Aorta (tissue), 4 donors: ENCODE measurements around the gene ZBTB40. TPM values are rescaled to one million over a fixed set of nuclear protein-coding genes. Genes with fewer than 3 reads are reported as not detected.

Experiments
- polyA plus RNA-seq, 2 donors: library from polyadenylated mRNA; stranded (reverse); fragments of 200-250 nt; gene quantifications; one replicate each; pipeline ENCODE4 v1.2.3, GENCODE V29; 2013
- total RNA-seq, 2 donors: library from RNA; stranded (reverse); fragmentation: NEBNext Ultra II Directional; extraction: Animal tissue kit (Norgen Biotek cat#: 25700); gene quantifications; one replicate each; pipeline ENCODE4 v1.2.1, GENCODE V29; 2021
- donor health status: healthy with polysubstance abuse.
- donor health status: Bipolar disorder and iron deficiency.
- donor health status: DM: no; HTN: no; CAD: no.
- donor health status: DM: yes; HTN: yes; CAD: no.

ZBTB40 gene
- total and polyA plus RNA-seq, 4 donors = 4.4 to 24.9 (median 20.2) TPM

Other genes with a start within 250 kb of the ZBTB40 start
- not detected for gene EPHA8, start 111.6 kb downstream of the ZBTB40 start, total RNA-seq
- not detected for gene EPHA8, start 111.6 kb downstream of the ZBTB40 start, polyA plus RNA-seq
- 100 to 1,000 TPM; 145 to 249 TPM for gene C1QA, start 184.8 kb downstream of the ZBTB40 start, total RNA-seq
- gene C1QA, start 184.8 kb downstream of the ZBTB40 start, polyA plus RNA-seq = 100 to 1,000 TPM in 1 of 2 donors, 10 to 100 TPM in 1; 65.3 to 396 TPM
- 100 to 1,000 TPM; 203 to 295 TPM for gene C1QC, start 191.8 kb downstream of the ZBTB40 start, total RNA-seq
- gene C1QC, start 191.8 kb downstream of the ZBTB40 start, polyA plus RNA-seq = 100 to 1,000 TPM in 1 of 2 donors, 10 to 100 TPM in 1; 49.9 to 230 TPM
- gene C1QB, start 201.4 kb downstream of the ZBTB40 start, total RNA-seq = 100 to 1,000 TPM; 225 to 310 TPM
- 100 to 1,000 TPM in 1 of 2 donors, 10 to 100 TPM in 1; 84.7 to 425 TPM for gene C1QB, start 201.4 kb downstream of the ZBTB40 start, polyA plus RNA-seq